ENCODE results near the gene HHLA2. TPM values are rescaled to one million over a fixed set of nuclear protein-coding genes. Genes with fewer than 3 reads are reported as not detected.

The HHLA2 gene
- polyA plus RNA-seq, 1 donor (not counting 4 experiments of a cell fraction or from before 2014, with no cell fraction given): not detected

DNA sequence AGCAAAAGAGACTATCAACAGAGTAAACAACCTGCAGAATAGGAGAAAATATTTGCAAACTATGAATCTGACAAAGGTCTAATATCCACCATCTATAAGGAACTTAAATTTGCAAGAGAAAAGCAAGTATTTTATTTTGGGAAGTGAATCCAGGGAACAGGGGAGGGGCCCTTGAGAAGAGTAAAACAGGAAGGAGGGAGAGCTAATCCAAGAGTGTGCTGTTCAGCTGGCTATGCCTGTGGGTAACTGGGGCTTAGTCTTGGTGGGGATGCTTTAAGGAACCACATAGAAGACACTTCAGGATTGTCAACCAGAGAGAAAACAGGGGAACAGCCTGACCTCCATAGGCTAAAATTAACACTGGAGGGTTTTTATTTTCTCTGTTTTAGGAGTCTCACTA lies 3.9 kb upstream of the HHLA2 start:
- no peaks in the 10 kb centered on the region for H3K27me3 ChIP-seq (ENCODE audit: control insufficient read depth, extremely low read depth, insufficient read depth, low read length)
- no peak overlapping the region for H3K9ac ChIP-seq (ENCODE audit: control insufficient read depth, extremely low read depth, insufficient read depth, low read length)
- no peak overlapping the region for H2AFZ ChIP-seq (ENCODE audit: control insufficient read depth, low read length)
- dilution Hi-C loops (cut with MboI; ENCODE audit: extremely low pct_ligation_motif_present, low sequenced_read_pairs): no loop called here
- H4K20me1 ChIP-seq (ENCODE audit: control insufficient read depth, extremely low read depth, insufficient read depth, low read length): no peaks in the 10 kb centered on the region
- no peaks in the 10 kb centered on the region for H3K36me3 ChIP-seq (ENCODE audit: control insufficient read depth in 2 of 2, extremely low read depth in 1 of 2, insufficient read depth in 2 of 2, low read length in 2 of 2)
- no peak overlapping the region for H3K4me3 ChIP-seq (ENCODE audit: control insufficient read depth in 2 of 3, extremely low read depth in 1 of 3, insufficient read depth in 2 of 3, low read depth in 1 of 3, low read length in 3 of 3)
- FAIRE-seq: no peak
- H3K27ac ChIP-seq (ENCODE audit: control insufficient read depth, insufficient read depth, low read length): no peak overlapping the region
- no peaks in the 10 kb centered on the region for H3K4me1 ChIP-seq (ENCODE audit: control insufficient read depth, extremely low read depth, insufficient read depth, low read length)
- no peaks in the 10 kb centered on the region for H3K79me2 ChIP-seq (ENCODE audit: control insufficient read depth, insufficient read depth, low read length)
- no peaks in the 10 kb centered on the region for H3K9me3 ChIP-seq (ENCODE audit: control insufficient read depth, low read depth, low read length)
- H3K4me2 ChIP-seq (ENCODE audit: control insufficient read depth, extremely low read depth, insufficient read depth, low read depth, low read length): no peak overlapping the region
- no peaks in the 10 kb centered on the region for H3K9me1 ChIP-seq (ENCODE audit: control insufficient read depth, extremely low read depth, insufficient read depth, low read length)
- TF ChIP-seq EZH2 (IDR thresholded peaks at IDR 0.05; ENCODE audit: low read length): no peak
- TF ChIP-seq, protein P1, sequence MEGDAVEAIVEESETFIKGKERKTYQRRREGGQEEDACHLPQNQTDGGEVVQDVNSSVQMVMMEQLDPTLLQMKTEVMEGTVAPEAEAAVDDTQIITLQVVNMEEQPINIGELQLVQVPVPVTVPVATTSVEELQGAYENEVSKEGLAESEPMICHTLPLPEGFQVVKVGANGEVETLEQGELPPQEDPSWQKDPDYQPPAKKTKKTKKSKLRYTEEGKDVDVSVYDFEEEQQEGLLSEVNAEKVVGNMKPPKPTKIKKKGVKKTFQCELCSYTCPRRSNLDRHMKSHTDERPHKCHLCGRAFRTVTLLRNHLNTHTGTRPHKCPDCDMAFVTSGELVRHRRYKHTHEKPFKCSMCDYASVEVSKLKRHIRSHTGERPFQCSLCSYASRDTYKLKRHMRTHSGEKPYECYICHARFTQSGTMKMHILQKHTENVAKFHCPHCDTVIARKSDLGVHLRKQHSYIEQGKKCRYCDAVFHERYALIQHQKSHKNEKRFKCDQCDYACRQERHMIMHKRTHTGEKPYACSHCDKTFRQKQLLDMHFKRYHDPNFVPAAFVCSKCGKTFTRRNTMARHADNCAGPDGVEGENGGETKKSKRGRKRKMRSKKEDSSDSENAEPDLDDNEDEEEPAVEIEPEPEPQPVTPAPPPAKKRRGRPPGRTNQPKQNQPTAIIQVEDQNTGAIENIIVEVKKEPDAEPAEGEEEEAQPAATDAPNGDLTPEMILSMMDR (optimal IDR thresholded peaks at IDR 0.05 in 1 of 3, IDR thresholded peaks at IDR 0.05 in 1 of 3, conservative IDR thresholded peaks at IDR 0.05 in 1 of 3; ENCODE audit: extremely low read depth in 1 of 3, insufficient read depth in 2 of 3, low read length in 3 of 3): no peak
- DNase-seq (ENCODE audit: low read depth, low spot score): no peak

DNA sequence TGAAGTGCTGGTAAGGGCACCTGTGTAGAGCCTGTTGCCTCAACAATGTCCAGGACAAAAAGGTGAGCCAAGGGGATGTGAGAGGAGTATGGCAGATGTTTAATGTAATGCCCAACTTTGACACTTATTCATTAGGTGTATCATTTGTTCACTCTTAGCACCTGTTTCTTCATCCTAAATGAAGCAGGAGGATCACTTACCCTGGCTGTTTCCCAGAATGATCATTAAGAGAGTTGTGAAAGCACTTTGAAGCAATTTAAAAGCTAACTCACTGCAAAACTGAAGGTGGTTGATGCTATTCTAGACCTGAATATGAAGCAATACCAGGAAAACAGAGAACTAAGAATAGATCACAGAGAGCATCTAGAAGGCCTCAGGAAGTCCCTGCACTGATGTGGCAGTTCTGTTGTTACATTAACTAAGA lies 3.4 kb upstream of the HHLA2 start:
- Histone ChIP-seq H3K9me1 (ENCODE audit: control insufficient read depth, extremely low read depth, insufficient read depth, low read length) (no peaks in the 10 kb centered on the region), H4K20me1 (ENCODE audit: control insufficient read depth, extremely low read depth, insufficient read depth, low read length) (no peaks in the 10 kb centered on the region), H3K36me3 (ENCODE audit: control insufficient read depth in 2 of 2, extremely low read depth in 1 of 2, insufficient read depth in 2 of 2, low read length in 2 of 2) (no peaks in the 10 kb centered on the region), H3K27ac (ENCODE audit: control insufficient read depth, insufficient read depth, low read length) (no peak overlapping the region), H3K4me3 (ENCODE audit: control insufficient read depth in 2 of 3, extremely low read depth in 1 of 3, insufficient read depth in 2 of 3, low read depth in 1 of 3, low read length in 3 of 3) (no peak overlapping the region), H3K27me3 (ENCODE audit: control insufficient read depth, extremely low read depth, insufficient read depth, low read length) (no peaks in the 10 kb centered on the region), H2AFZ (ENCODE audit: control insufficient read depth, low read length) (no peak overlapping the region), H3K9me3 (ENCODE audit: control insufficient read depth, low read depth, low read length) (no peaks in the 10 kb centered on the region), H3K9ac (ENCODE audit: control insufficient read depth, extremely low read depth, insufficient read depth, low read length) (no peak overlapping the region), H3K79me2 (ENCODE audit: control insufficient read depth, insufficient read depth, low read length) (no peaks in the 10 kb centered on the region), H3K4me2 (ENCODE audit: control insufficient read depth, extremely low read depth, insufficient read depth, low read depth, low read length) (no peak overlapping the region), H3K4me1 (ENCODE audit: control insufficient read depth, extremely low read depth, insufficient read depth, low read length) (no peaks in the 10 kb centered on the region)
- TF ChIP-seq EZH2 (IDR thresholded peaks at IDR 0.05; ENCODE audit: low read length): no peak
- TF ChIP-seq, protein P1 (optimal IDR thresholded peaks at IDR 0.05 in 1 of 3, IDR thresholded peaks at IDR 0.05 in 1 of 3, conservative IDR thresholded peaks at IDR 0.05 in 1 of 3; ENCODE audit: extremely low read depth in 1 of 3, insufficient read depth in 2 of 3, low read length in 3 of 3): no peak
- DNase-seq (ENCODE audit: low read depth, low spot score) (no peak), FAIRE-seq (no peak)
- dilution Hi-C loops (cut with MboI; ENCODE audit: extremely low pct_ligation_motif_present, low sequenced_read_pairs): no loop called here

All from keratinocyte (primary cell).